Measurements from ENCODE around the gene GPR68. TPM values are rescaled to one million over a fixed set of nuclear protein-coding genes. Genes with fewer than 3 reads are reported as not detected.
"Not testable (repeated sequence)": the region's sequence is repeated elsewhere in the genome, so short reads cannot be mapped to it uniquely, and the experiment has no call there.

The GPR68 gene
- polyA plus RNA-seq, 3 donors = 0.15 to 1.1 (median 0.22) TPM

DNA sequence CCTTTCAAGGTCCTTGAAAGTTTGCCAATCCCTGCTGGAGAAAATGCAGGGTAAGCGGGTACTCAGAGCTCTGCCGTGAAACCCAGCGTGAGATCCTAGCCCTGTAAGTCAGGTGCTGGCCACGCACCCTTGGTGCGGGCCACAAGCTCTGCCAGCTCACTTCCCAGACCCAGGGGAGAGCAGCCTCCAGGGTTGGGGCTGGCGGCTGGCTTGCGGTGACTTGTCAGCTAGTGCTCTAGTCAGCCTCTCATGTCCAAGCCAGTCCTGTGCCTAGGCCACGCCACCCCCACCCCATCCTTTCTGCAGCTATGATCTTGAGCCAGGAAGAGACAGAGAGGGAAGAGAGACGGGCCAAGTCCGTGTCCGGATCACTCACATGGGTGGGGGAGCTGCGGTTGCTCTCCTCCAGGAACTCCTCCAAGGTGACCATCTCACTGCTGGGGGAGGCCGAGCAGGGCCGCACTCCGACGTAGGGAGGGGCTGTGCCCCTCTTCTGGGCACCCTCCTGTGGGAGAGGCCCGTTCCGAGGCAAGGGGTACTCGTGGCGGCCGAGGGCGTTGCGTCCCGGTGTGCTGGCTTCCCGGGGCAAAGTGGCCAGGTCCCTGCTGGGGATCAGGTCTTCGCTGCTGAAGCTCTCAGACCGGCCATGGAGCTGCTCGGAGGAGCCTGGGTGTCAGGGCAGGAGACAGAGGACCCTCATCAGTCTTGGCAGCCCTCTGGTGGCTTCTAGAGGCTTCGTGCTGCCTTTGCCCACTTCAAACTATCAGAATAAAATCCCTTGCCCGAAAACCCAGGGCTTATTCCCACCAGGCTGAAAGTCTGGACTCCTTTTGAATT, 33.3 kb upstream of the GPR68 start:
- 83 to 91% (median 87%) methylated on average over 29 to 30 of the region's 30 CpGs for WGBS, 3 donors

DNA sequence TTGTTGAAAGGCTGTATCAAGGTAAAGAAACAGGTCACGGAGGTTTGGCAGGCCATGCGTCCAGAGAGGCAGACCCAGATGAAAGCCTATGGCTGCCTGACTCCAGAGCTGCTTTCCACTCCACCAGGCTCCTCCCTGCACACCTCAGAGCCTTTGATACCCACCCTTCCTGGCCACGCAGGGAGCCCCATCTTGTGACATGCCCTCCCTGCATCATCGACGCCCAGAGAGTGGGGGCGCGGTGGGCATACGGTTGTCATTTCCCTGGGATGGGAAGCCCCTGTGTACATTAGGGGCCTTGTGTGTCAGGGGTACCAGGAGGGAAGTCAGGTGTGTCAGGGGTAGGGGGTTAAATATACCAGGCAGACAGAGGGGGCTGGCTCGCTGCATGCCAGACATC, 30.3 kb upstream of the GPR68 start:
- 92 to 94% (median 93%) methylated on average over 9 of the region's 9 CpGs for WGBS, 3 donors
- no peak overlapping the region for H3K27ac ChIP-seq (ENCODE audit: low read depth, low read length)

More for the DNA sequence above, 33.3 kb upstream of the GPR68 start:
- no peak overlapping the region for H3K27ac ChIP-seq (ENCODE audit: low read depth, low read length)

DNA sequence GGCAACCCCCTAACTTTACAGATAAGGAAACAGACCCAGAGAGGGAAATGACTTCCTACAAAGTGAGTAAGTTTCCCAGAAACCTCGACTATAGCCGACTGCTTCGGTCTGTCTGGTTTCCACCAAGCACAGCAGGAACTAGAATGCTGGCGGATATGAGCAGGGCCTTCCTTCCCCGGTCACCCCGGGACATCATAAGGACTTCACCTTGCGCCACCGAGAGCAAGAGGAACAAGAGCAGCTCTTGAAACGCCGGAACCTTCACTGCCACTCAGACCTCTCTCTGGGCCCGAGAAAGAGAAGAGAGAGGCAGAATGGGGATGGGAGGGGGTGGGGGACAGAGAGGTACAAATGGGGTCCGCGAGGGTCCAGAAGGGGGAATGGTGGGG, 29.4 kb upstream of the GPR68 start:
- no peak overlapping the region for H3K27ac ChIP-seq (ENCODE audit: low read depth, low read length)
- WGBS, 3 donors = 76 to 82% (median 77%) methylated on average over 13 of the region's 13 CpGs

DNA sequence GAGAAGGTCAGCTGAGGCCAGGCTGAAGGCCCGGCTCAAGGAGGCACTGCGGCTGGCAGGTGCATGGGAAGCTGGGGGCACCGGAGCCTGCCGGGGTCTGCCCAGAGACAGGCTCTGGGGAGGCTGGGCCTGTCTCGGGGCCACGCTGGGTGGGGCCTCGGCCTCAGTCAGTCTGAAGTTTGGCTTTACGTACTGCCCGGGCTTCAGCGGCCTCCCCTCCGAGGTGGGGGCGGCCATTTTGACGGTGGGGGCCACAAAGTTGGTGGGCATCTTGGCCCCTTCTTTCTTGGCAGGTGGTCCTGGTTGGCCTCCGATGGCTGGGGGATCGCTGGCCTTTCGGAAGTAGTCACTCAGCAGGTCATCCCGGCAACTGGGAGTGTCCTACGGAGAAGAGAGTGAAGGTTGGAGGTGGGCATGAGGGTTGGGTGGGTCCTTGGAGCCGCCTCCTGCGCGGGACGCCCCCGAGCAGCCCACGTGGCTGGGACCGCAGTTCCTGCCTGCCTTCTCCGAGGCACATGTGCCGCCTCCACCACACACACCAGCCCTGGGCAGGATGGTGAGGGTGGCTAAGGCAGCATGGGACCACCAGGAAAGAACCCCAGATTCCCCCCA, 28.9 kb upstream of the GPR68 start:
- 96 to 97% (median 97%) methylated on average over 25 to 27 of the region's 27 CpGs for WGBS, 3 donors

DNA sequence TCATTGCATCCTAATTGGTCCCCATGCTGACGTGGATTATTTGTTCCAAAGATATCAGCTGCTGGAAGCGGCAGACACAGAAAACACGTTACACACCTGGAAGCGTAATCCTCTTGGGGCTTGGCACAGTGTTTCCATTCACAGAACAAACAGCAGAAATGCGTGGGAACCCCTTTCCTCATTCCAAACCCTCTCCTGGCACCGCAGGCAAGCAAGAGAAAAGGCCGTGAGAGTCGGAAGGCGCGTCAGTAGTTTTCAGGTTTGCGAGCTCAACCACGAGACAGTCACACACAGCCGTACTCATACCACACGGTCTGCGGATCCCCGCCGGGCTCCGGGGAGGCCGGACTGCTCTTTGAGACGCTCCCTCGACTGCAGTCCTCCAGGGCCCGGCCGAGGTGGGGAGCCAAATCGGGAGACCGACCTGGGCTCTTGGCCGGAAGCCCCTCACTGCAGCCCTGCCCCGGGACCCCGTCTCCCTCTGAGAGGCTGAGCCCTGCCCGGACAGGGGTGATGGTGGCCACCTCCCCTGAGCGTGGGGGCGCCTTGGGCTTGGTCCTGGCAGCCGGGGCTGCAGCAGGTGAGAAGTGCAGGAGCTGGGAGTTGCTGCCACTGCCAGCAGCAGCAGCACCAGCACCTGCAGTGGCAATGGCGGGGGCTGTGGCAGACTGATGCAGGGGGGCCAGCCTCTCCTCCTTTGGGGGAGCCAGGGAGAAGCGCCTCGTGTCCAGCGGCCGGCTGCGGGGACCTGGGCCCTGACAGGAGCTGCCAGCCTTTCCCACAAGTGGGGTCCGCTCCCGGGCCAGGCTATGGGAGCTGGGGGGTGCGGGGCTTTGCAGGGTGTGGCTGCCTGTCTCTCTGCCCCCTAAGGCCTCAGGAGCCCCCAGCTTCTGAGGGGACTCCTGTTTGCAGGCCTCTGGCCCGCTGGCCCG, 28.1 kb upstream of the GPR68 start:
- no peak overlapping the region for H3K27ac ChIP-seq (ENCODE audit: low read depth, low read length)
- 91 to 95% (median 92%) methylated on average over 34 to 43 of the region's 43 CpGs for WGBS, 3 donors

More for the DNA sequence above, 28.9 kb upstream of the GPR68 start:
- H3K27ac ChIP-seq (ENCODE audit: low read depth, low read length) = no peak overlapping the region

DNA sequence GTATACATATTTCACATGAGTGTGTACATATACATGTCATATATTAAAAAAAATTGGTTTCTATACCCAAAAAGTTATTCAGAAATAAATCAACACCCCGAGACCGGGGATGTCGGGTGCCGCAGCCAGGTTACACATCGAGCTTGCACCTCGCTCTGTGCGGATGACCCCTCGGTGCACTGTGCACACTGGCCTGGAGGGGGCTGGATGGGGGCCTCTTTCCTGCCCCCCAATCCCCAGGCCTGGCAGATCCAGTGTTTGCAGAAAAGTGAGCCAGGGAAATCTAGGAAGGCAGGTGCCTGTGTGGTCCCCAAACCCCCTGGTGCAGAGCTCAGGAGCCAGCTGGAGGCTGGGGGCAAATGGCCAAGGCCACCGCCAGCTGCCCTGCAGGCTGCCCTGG, 27.1 kb upstream of the GPR68 start:
- WGBS, 3 donors = 91 to 93% (median 92%) methylated on average over 9 of the region's 9 CpGs

DNA sequence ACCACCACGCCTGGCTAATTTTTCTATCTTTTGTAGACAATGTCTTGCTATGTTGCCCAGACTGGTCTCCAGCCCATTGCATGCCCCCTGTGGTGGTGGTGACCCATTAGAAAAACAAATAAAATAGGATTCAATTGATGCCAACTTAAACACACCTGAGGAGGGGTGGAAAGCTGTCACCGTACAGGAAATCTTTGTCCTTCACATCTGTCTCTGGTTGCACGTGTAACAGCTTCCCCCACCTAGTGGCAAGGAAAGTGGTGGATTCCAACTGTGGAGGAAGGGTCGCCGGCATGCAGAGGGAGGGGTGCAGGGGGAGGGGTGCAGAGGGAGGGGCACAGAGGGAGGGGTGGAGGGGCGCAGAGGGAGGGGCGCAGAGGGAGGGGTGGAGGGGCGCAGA, 26.1 kb upstream of the GPR68 start:
- H3K27ac ChIP-seq (ENCODE audit: low read depth, low read length) = no peak overlapping the region
- 53 to 77% (median 63%) methylated on average over 5 to 8 of the region's 8 CpGs for WGBS, 3 donors

More for the DNA sequence above, 27.1 kb upstream of the GPR68 start:
- no peak overlapping the region for H3K27ac ChIP-seq (ENCODE audit: low read depth, low read length)

DNA sequence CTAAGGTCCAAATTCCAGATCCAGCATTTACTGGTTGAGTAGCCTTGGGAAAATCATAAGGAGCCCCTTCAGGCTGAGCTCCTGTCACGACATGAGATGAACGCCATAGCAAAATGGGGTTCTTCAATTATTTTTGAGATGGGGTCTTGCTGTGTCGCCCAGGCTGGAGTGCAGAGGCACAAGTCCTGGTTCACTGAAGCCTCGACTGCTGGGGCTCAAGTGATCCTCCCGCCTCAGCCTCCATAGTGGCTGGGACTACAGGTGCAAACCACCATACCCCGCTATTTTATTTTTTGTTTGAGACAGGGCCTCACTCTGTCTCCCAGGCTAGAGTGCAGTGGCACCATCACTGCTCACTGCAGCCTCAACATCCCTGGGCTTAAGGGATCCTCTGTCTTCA, 25.7 kb upstream of the GPR68 start:
- 92 to 96% (median 93%) methylated on average over 6 of the region's 6 CpGs for WGBS, 3 donors
- H3K27ac ChIP-seq (ENCODE audit: low read depth, low read length) = no peak overlapping the region

DNA sequence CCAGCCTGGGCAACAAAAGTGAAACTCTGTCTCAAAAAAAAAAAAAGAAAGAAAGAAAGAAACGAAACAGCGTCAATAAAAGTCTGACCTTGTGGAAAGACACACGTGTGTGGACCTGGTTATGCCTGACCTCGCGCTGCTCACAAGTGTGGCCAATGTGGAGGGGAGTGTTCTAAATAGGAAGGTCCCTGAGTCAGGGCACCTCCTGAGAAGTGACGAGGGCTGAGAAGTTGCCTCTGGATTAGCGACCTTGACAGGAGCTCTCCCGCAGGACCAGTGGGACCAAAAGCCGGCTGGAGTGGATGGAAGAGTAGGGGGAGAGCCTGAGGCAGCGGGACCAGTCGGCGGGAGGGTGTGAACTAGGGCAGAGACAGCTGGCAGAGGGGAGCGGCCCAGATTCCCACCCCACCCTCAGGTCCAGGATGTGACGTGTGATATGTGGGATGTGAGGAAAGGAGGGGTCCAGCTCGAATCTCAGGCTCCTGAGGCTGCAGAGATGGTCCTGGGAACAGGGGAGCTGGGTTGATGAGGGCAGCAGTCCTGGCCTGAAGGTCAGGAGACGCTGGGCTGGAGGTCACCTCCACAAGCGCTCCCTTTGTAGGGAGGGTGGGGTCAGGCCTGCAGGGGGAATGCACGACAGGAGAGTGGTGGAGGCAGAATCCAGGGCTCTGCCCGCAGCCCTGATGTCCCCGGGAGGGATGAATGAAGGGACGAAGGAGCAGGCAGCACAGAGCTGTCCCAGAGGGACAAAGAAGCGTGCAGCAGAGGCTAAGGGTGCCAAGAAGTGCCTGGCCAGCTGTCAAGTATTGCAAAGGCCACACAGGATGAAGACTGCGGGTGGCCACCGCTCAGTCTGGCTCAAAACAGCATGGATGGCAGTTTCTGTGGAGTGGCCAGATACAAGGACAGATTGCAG, 24.8 kb upstream of the GPR68 start:
- WGBS, 3 donors = 48 to 67% (median 53%) methylated on average over 24 of the region's 24 CpGs

DNA sequence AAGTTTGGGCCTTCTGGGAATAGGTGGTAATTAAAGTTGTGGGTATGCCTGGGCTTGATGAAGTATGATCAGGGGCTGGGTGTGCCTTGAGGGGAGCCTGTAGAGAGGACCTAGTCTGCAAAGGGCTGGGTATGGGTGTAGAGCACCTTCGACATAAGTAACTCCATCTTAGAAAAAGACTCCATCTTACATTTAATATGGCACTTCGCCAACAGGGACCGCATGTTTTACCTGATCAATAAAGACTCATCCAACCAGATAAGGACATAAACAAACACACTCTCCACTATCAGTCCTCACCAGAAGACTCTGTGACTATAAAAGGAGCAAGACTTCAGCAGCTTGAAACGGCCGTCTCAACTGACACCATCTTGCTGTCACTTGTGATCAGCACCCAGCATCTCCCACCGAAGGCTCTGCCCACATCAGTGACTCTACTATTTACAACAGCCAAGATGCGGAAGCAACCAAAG, 23.5 kb upstream of the GPR68 start:
- no peak overlapping the region for H3K27ac ChIP-seq (ENCODE audit: low read depth, low read length)
- 84 to 97% (median 95%) methylated on average over 7 of the region's 7 CpGs for WGBS, 3 donors

More for the DNA sequence above, 24.8 kb upstream of the GPR68 start:
- no peak overlapping the region for H3K27ac ChIP-seq (ENCODE audit: low read depth, low read length)

DNA sequence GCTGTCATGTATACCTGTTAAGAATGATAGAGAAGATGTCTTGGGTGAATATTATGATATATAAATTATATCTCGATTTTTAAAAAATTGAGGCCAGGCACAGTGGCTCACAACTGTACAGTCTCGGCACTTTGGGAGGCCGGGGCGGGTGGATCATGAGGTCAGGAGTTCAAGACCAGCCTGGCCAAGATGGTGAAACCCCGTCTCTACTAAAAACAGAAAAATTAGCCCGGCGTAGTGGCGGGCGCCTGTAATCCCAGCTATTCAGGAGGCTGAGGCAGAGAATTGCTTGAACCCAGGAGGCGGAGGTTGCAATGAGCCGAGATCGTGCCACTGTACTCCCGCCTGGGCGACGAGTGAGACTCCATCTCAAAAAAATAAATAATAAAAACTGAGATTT, 21.8 kb upstream of the GPR68 start:
- WGBS, 3 donors = 95 to 97% (median 95%) methylated on average over 14 to 15 of the region's 15 CpGs
- not testable (repeated sequence) for H3K27ac ChIP-seq (ENCODE audit: low read depth, low read length)

DNA sequence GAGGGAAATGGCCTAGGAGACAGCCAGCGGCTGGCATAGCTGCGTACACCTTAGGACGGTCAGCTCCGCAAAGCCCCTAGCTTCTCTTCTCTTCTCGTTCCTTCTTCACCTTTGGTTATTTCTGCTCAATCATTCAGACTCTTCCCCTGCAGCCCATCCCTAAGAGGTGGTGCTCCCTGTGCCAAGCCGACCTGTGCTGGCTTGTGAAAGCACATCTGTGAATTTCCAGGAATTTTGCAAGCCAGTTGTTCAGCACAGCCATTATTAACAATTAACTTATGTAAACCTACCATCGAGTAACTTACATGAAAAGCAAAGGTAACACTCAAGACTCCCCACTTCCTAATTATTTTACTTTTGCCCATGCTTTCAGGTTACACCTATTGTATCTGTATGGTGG, 20.9 kb upstream of the GPR68 start:
- no peak overlapping the region for H3K27ac ChIP-seq (ENCODE audit: low read depth, low read length)
- 85 to 91% (median 88%) methylated on average over 7 of the region's 7 CpGs for WGBS, 3 donors

DNA sequence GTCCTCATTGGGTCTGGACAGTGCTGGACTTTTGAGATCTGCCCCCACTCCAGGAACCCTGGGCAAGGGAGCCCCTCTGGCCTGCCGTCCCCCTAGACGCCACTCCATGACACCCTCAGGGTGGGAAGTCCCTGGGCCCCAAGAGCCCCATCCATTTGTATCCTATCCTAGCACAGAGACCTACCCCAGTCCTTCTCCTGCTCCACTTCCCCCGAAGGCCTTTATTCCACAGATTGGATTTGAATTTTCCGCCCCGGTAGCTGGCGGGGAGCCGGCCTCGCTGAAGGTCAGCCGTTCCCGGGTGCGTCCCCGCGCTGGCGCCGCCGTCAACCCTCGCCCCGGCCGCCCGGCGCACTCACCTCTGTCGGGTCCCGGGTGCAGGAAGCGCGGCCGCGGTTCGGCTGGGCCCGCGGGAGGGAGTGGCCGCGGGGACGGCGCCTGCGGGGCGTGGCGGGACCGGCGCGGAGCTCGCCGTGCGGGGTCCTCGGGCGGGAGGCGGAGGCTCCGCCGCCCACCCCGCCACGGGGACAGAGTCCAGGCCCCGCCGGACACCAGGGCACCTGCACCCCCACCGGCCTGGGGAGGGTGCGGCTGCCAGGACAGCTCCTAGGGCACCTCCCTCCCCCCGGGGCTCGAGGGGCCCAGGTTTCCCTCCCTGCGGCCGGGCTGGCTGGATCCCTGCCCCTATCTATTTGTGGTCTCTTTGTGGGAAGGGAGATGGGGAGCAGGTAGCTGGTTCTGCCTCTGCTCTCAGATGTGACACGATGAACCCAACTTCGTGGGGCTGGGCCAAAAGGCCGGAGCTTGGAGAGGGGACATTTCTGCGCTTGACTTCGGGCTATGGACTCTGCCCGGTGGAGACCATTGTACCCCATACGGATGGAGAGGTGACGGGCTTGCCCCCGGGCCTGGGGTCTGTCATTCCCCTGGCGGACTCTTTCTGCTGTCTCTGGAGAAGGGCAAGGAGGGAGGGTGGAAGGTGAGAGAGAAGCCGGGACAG, 19.9 kb upstream of the GPR68 start:
- WGBS, 3 donors = 11 to 14% (median 13%) methylated on average over 50 to 69 of the region's 69 CpGs
- no peak overlapping the region for H3K27ac ChIP-seq (ENCODE audit: low read depth, low read length)

DNA sequence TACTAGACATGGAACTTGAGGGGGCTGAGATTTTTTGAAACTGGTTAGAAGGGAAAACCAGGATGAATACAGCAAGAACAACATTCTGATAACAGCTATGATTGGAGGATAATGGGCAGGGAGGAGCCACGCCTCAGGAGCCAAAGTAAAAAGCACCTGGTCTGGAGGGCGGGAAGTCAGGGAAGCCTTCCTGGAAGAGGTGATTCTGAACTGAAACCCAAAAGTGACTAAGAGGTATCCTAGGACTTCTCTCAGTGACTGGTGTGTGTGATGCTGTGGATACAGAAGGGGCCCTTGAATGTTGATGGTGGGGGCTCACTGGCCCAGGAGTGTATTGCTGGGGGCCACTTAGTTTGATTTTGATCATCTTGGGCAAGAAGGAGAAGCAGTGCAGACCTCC, 18.8 kb upstream of the GPR68 start:
- WGBS, 3 donors = 88 to 99% (median 96%) methylated on average over 2 of the region's 2 CpGs
- no peak overlapping the region for H3K27ac ChIP-seq (ENCODE audit: low read depth, low read length)

DNA sequence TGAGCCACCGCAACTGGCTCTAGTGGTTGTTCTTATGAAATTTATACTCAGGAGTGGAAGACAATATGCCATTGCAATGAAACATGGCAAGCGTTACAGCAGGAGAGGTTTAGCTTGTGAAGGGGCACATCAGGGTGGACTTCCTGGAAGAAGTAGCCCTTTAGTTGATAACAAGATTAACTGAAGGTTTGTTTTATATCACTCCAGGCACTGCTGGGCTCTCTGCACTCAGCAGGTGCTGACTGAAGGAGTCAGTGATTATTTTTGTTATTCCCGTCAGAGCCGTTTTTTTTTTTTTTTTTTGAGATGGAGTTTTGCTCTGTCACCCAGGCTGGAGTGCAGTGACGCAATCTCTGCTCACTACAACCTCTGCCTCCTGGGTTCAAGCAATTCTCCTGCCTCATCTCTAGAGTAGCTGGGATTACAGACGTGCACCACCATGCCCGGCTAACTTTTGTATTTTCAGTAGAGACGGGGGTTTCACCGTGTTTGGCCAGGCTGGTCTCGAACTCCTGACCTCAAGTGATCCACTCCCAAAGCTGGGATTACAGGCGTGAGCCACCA, 17.6 kb upstream of the GPR68 start:
- no peak overlapping the region for H3K27ac ChIP-seq (ENCODE audit: low read depth, low read length)
- 84 to 91% (median 90%) methylated on average over 11 of the region's 11 CpGs for WGBS, 3 donors

DNA sequence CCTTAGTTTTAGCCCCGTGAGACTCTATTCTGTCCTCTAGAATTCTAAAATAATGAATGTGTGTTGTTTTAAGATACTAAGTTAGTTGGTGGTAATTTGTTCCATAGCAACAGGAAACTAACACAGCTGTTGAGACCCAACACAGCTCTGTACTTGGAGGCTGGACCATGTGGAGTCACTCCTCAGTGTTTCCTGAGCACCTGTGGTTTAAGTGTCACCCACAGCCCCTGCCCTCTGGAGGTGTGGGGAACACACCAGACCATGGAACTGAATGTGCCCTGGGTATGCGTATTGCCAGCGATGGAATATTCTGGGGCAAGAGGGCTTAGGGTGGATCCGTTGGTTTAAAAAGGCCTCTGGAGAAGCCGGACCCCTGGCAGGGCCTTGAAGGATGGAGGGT, 16.6 kb upstream of the GPR68 start:
- H3K27ac ChIP-seq (ENCODE audit: low read depth, low read length) = no peak overlapping the region
- WGBS, 3 donors = 83 to 93% (median 91%) methylated on average over 5 of the region's 5 CpGs

Data from adipose tissue (tissue), 3 donors.